IMR-90 (cell line): Measurements from ENCODE around the gene ARL6IP5. TPM values are rescaled to one million over a fixed set of nuclear protein-coding genes. Genes with fewer than 3 reads are reported as not detected.

Experiments
- ATAC-seq: fragments of 200-7000 bp; cut with Tn5 transposase; 2 replicates; pipeline ENCODE4 v1.9.1; 2020; ENCODE audit warnings: low read depth, mild to moderate bottlenecking, moderate library complexity
- BruUV-seq: library from RNA; stranded (reverse); fragments of 400-500 nt; replicated peaks from 2 replicates; lab custom pipeline; 2021; lab: Mats Ljungman, UMichigan
- CTCF ChIA-PET: fragments of 300-600 bp; formaldehyde crosslinking; extraction: SDS; loops from one replicate; lab custom pipeline; 2021; ENCODE audit warnings: antibody characterized with exemption; lab: Yijun Ruan, JAX
- POLR2A ChIA-PET: fragments of 300-600 bp; sonication (Branson Sonifier 250); formaldehyde crosslinking; loops from one replicate; lab custom pipeline; 2022; ENCODE audit warnings: antibody characterized with exemption; ENCODE audit not compliant: unreplicated experiment; lab: Charles Lee
- DNase-seq: peaks from one replicate; pipeline ENCODE4 v3.0.0; 2013
- H2AFZ ChIP-seq: replicated peaks from 2 replicates; pipeline ENCODE3; 2013; ENCODE audit warnings: low read length, mild to moderate bottlenecking; ENCODE audit not compliant: poor library complexity
- H2AK5ac ChIP-seq: 2 replicates; pipeline ENCODE4 v1.6.1; 2013; ENCODE audit warnings: low read depth, low read length, inconsistent platforms
- H2AK9ac ChIP-seq: replicated peaks from 2 replicates; pipeline ENCODE3; 2013; ENCODE audit warnings: mild to moderate bottlenecking, low read depth, low read length, moderate library complexity; ENCODE audit not compliant: poor library complexity
- H2BK120ac ChIP-seq: 2 replicates; pipeline ENCODE4 v1.6.1; 2013; ENCODE audit warnings: low read depth, low read length, inconsistent platforms
- H2BK15ac ChIP-seq: 3 replicates; pipeline ENCODE4 v1.6.1; 2013; ENCODE audit warnings: low read depth, low read length, inconsistent platforms
- H2BK20ac ChIP-seq: 2 replicates; pipeline ENCODE4 v1.6.1; 2013; ENCODE audit warnings: low read depth, mild to moderate bottlenecking, inconsistent platforms, low read length, moderate library complexity
- H2BK5ac ChIP-seq: 2 replicates; pipeline ENCODE4 v1.6.1; 2013; ENCODE audit warnings: mild to moderate bottlenecking, low read depth, low read length, inconsistent platforms; ENCODE audit not compliant: poor library complexity, severe bottlenecking
- H3K14ac ChIP-seq: replicated peaks from 2 replicates; pipeline ENCODE4 v1.6.1; 2013; ENCODE audit warnings: low read depth, low read length, inconsistent platforms
- H3K18ac ChIP-seq: 2 replicates; pipeline ENCODE4 v1.6.1; 2013; ENCODE audit warnings: low read depth, low read length, control low read depth
- H3K23ac ChIP-seq: 2 replicates; pipeline ENCODE4 v1.6.1; 2013; ENCODE audit warnings: low read depth, low read length, inconsistent platforms
- H3K27ac ChIP-seq: 2 replicates; pipeline ENCODE4 v1.5.1; 2013; ENCODE audit warnings: mild to moderate bottlenecking, control low read depth, low read length; ENCODE audit not compliant: insufficient read depth
- H3K27me3 ChIP-seq: 2 replicates; pipeline ENCODE4 v1.6.1; 2013; ENCODE audit warnings: low read length; ENCODE audit not compliant: control insufficient read depth, insufficient read depth
- H3K36me3 ChIP-seq: 2 replicates; pipeline ENCODE4 v1.6.1; 2013; ENCODE audit warnings: low read length, mixed read lengths; ENCODE audit not compliant: control insufficient read depth, insufficient read depth
- H3K4ac ChIP-seq: 2 replicates; pipeline ENCODE4 v1.6.1; 2013; ENCODE audit warnings: low read depth, low read length, inconsistent platforms
- H3K4me1 ChIP-seq: 2 replicates; pipeline ENCODE4 v1.6.1; 2013; ENCODE audit warnings: low read length, mixed read lengths; ENCODE audit not compliant: control insufficient read depth, insufficient read depth
- H3K4me2 ChIP-seq: 2 replicates; pipeline ENCODE4 v1.6.1; 2013; ENCODE audit warnings: low read depth, mild to moderate bottlenecking, control low read depth, low read length, moderate library complexity
- H3K4me3 ChIP-seq: 2 replicates; pipeline ENCODE4 v1.5.1; 2013; ENCODE audit warnings: low read depth, mild to moderate bottlenecking, control low read depth, low read length, moderate library complexity; ENCODE audit not compliant: insufficient read depth
- H3K56ac ChIP-seq: 2 replicates; pipeline ENCODE4 v1.6.1; 2013; ENCODE audit warnings: low read length, inconsistent platforms; ENCODE audit not compliant: insufficient read depth; ENCODE audit errors: extremely low read depth
- H3K79me1 ChIP-seq, 2 experiments: 2 replicates each; pipeline ENCODE4 v1.6.1; 2013; ENCODE audit warnings: low read length in 2 of 2, inconsistent platforms in 1 of 2, low read depth in 1 of 2
- H3K9ac ChIP-seq: 2 replicates; pipeline ENCODE4 v1.6.1; 2013; ENCODE audit warnings: low read depth, low read length, control low read depth
- H3K9me1 ChIP-seq: 2 replicates; pipeline ENCODE4 v1.6.1; 2013; ENCODE audit warnings: low read length, inconsistent platforms; ENCODE audit not compliant: insufficient read depth
- H3K9me3 ChIP-seq: 2 replicates; pipeline ENCODE4 v1.6.1; 2013; ENCODE audit warnings: low read length; ENCODE audit not compliant: control insufficient read depth, insufficient read depth
- H4K20me1 ChIP-seq: 2 replicates; pipeline ENCODE4 v1.6.1; 2013; ENCODE audit warnings: low read length, inconsistent platforms; ENCODE audit not compliant: insufficient read depth
- H4K5ac ChIP-seq: 2 replicates; pipeline ENCODE4 v1.6.1; 2013; ENCODE audit warnings: mild to moderate bottlenecking, low read depth, low read length, control low read depth
- H4K8ac ChIP-seq, 2 experiments: 2 replicates each; pipeline ENCODE4 v1.6.1; 2013; ENCODE audit warnings: low read depth in 2 of 2, low read length in 2 of 2, control low read depth in 1 of 2, inconsistent platforms in 1 of 2
- H4K91ac ChIP-seq: 2 replicates; pipeline ENCODE4 v1.6.1; 2013; ENCODE audit warnings: low read depth, low read length, inconsistent platforms; ENCODE audit not compliant: insufficient read depth
- BHLHE40 ChIP-seq: fragments of 150-350 bp; IDR thresholded peaks from 2 replicates; pipeline ENCODE4 v1.6.1; 2016; ENCODE audit warnings: mild to moderate bottlenecking, low read depth, low read length
- CEBPB ChIP-seq: IDR thresholded peaks from 2 replicates; pipeline ENCODE4 v1.6.1; 2012; ENCODE audit warnings: low read depth, low read length, improper control_type of control experiment
- CHD1 ChIP-seq: IDR thresholded peaks from 2 replicates; pipeline ENCODE4 v1.6.1; 2012; ENCODE audit warnings: low read depth, low read length, improper control_type of control experiment
- FOS ChIP-seq: fragments of 150-350 bp; IDR thresholded peaks from 2 replicates; pipeline ENCODE4 v1.6.1; 2016; ENCODE audit warnings: low read depth, low read length
- MXI1 ChIP-seq: IDR thresholded peaks from 2 replicates; pipeline ENCODE4 v1.6.1; 2012; ENCODE audit warnings: low read depth, mild to moderate bottlenecking, low read length, moderate library complexity, borderline replicate concordance
- POLR2A ChIP-seq: IDR thresholded peaks from 2 replicates; pipeline ENCODE4 v1.6.1; 2012; ENCODE audit warnings: mild to moderate bottlenecking, low read depth, low read length
- RAD21 ChIP-seq: IDR thresholded peaks from 2 replicates; pipeline ENCODE4 v1.6.1; 2012; ENCODE audit warnings: low read length, improper control_type of control experiment
- RCOR1 ChIP-seq: IDR thresholded peaks from 2 replicates; pipeline ENCODE4 v1.6.1; 2012; ENCODE audit warnings: mild to moderate bottlenecking, low read length, improper control_type of control experiment; ENCODE audit not compliant: insufficient replicate concordance
- RFX5 ChIP-seq: IDR thresholded peaks from 2 replicates; pipeline ENCODE4 v1.8.0; 2012; ENCODE audit warnings: low read depth, mild to moderate bottlenecking, low read length, moderate library complexity
- USF2 ChIP-seq: fragments of 150-350 bp; IDR thresholded peaks from 2 replicates; pipeline ENCODE4 v1.6.1; 2017; ENCODE audit warnings: mild to moderate bottlenecking, antibody characterized with exemption, low read length, low read depth
- WGBS, 2 experiments: methylation state at CpG; one replicate each; pipeline versions ENCODE4 v1.1.5 to v1.1.7; 2013; ENCODE audit warnings: missing lambda C conversion rate in 2 of 2; ENCODE audit not compliant: insufficient read length in 1 of 2; ENCODE audit errors: extremely low coverage in 2 of 2; 5-methylcytosine and 5-hydroxymethylcytosine counted together
- dilution Hi-C: fragments of 300-500 bp; cut with HindIII; formaldehyde crosslinking; loops from one replicate; pipeline ENCODE4 v1.14.3; 2018; ENCODE audit warnings: low sequenced_read_pairs; ENCODE audit not compliant: unreplicated experiment
- in situ Hi-C: fragments of 300-500 bp; cut with MboI; formaldehyde crosslinking; loops from 3 replicates; pipeline ENCODE4 v1.14.3; 2019; ENCODE audit warnings: low sequenced_read_pairs, inconsistent platforms, mixed read lengths
- intact Hi-C: fragments of 100-400 bp; cut with micrococcal nuclease; formaldehyde crosslinking; loops from 2 replicates; pipeline ENCODE4 v1.10.0; 2022
- polyA plus RNA-seq, 3 experiments: library from polyadenylated mRNA; depleted of rRNA; stranded (reverse); fragments of >200 nt; gene quantifications; 2 replicates each; pipeline ENCODE4 v1.2.3, GENCODE V29; 2012; ENCODE audit warnings: low replicate concordance in 1 of 3
- total RNA-seq: library from RNA; depleted of rRNA; stranded (reverse); fragments of >200 nt; gene quantifications from 2 replicates; pipeline ENCODE4 v1.2.3, GENCODE V29; 2012
- TF ChIP-seq, protein P1 (sequence below): fragments of 150-350 bp; IDR thresholded peaks from 2 replicates; pipeline ENCODE4 v1.6.1; 2016; ENCODE audit warnings: low read depth, mild to moderate bottlenecking, low read length, moderate library complexity, borderline replicate concordance

Gene ARL6IP5
- total and polyA plus RNA-seq, 2 of the 4 experiments (the other 2 are of a cell fraction), result 76.4 to 98.8 TPM

GRCh38 chr3:69048990-69049389 is 35.7 kb upstream of the ARL6IP5 start:
- Histone ChIP-seq H4K20me1 (peaks cover 32% of the 10 kb centered on the region; the same call in 1 of the 2 replicates), H3K23ac (no peak overlapping the region; the same call in 1 of the 2 replicates), H3K36me3 (peaks cover 18% of the 10 kb centered on the region), H2AK5ac (no peak overlapping the region), H2BK120ac (no peak overlapping the region), H3K27ac (no peak overlapping the region), H2AK9ac (no peak overlapping the region), H3K79me1 (peaks cover 10 to 41% of the 10 kb centered on the region in 2 experiments), H4K91ac (no peak overlapping the region), H3K9me1 (no peaks in the 10 kb centered on the region; the same call in 1 of the 2 replicates), H3K9ac (no peak overlapping the region), H3K18ac (no peak overlapping the region), H3K4me1 (no peaks in the 10 kb centered on the region), H2BK15ac (no peak overlapping the region), H3K27me3 (no peaks in the 10 kb centered on the region), H3K9me3 (no peaks in the 10 kb centered on the region), H3K4ac (no peak overlapping the region), H2AFZ (no peak overlapping the region), H3K56ac (no peak overlapping the region), H4K8ac (no peak overlapping the region), H2BK20ac (no peak overlapping the region), H4K5ac (no peak overlapping the region), H3K14ac (no peak overlapping the region), H3K4me3 (no peak overlapping the region), H3K4me2 (peak overlapping the region; percentile 11; the same call in 1 of the 2 replicates), H2BK5ac (no peak overlapping the region)
- ATAC-seq (no peak), DNase-seq (no peak)
- no CpG with 5 or more reads among the region's 2 CpGs for WGBS, 2 experiments
- POLR2A ChIA-PET, result no interaction called here
- CTCF ChIA-PET, result interaction anchor here (1.0 kb wide), 1 partner anchor 24 kb away, joined by 4 read pairs; no protein-coding TSS in a partner anchor
- TF ChIP-seq MXI1, result no peak
- no peak for TF ChIP-seq RAD21
- no peak for TF ChIP-seq CEBPB
- TF ChIP-seq USF2, result no peak
- no peak for TF ChIP-seq RCOR1
- TF ChIP-seq, protein P1, sequence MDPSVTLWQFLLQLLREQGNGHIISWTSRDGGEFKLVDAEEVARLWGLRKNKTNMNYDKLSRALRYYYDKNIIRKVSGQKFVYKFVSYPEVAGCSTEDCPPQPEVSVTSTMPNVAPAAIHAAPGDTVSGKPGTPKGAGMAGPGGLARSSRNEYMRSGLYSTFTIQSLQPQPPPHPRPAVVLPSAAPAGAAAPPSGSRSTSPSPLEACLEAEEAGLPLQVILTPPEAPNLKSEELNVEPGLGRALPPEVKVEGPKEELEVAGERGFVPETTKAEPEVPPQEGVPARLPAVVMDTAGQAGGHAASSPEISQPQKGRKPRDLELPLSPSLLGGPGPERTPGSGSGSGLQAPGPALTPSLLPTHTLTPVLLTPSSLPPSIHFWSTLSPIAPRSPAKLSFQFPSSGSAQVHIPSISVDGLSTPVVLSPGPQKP, result no peak
- TF ChIP-seq BHLHE40, result no peak
- no peak for TF ChIP-seq CHD1
- TF ChIP-seq FOS, result no peak
- no peak for TF ChIP-seq RFX5
- no peak for TF ChIP-seq POLR2A
- no TSS peak for BruUV-seq
- intact Hi-C loops (no loop called here), dilution Hi-C loops (no loop called here), in situ Hi-C loops (no loop called here)
